IPS-15b (cell line): ENCODE results near the gene TACR2.

Experiments used
- H3K27me3 ChIP-seq: one replicate; pipeline ENCODE4 v1.6.1; 2013; ENCODE audit warnings: low read length; ENCODE audit not compliant: control insufficient read depth, insufficient read depth
- H3K36me3 ChIP-seq: one replicate; pipeline ENCODE4 v1.6.1; 2013; ENCODE audit warnings: low read length; ENCODE audit not compliant: control insufficient read depth, insufficient read depth
- H3K4me1 ChIP-seq: one replicate; pipeline ENCODE4 v1.6.1; 2013; ENCODE audit warnings: mild to moderate bottlenecking, low read length; ENCODE audit not compliant: control insufficient read depth, insufficient read depth
- H3K4me3 ChIP-seq: one replicate; pipeline ENCODE4 v1.5.1; 2013; ENCODE audit warnings: low read depth, low read length
- H3K9ac ChIP-seq: one replicate; pipeline ENCODE4 v1.6.1; 2013; ENCODE audit warnings: low read depth, mild to moderate bottlenecking, low read length
- H3K9me3 ChIP-seq: one replicate; pipeline ENCODE4 v1.6.1; 2013; ENCODE audit warnings: mild to moderate bottlenecking, low read length; ENCODE audit not compliant: control insufficient read depth, insufficient read depth

The TACR2 gene

DNA sequence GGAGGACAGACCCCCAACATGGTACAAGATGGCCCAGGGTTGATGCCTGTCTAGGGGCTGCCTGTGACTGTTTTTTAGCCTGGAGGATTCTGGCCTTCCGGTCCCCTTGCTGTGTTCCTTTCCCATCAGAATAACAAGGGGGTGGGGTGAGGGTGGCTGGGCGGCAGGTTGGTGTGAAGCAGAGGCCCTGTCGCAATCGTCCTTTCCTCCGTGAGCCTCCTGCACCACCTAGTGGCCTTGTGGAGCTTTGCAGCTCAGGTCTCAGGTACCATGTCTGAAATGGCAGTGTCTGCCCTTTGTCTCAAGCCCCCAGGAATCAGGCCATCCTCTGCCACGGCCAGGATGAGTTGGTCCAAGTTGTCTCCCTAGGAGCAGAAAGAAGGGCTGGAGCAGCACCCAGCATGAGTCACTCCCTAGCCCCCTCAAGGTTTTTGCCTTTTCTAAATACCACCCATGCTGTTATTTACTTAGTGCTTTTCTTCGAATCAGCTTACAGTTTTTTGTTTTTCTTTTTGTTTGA, 24.2 kb downstream of the TACR2 start:
- no peaks in the 10 kb centered on the region for H3K27me3 ChIP-seq
- no peak overlapping the region for H3K9ac ChIP-seq
- H3K36me3 ChIP-seq = peaks cover 17% of the 10 kb centered on the region

GRCh38 chr10:69391158-69391557, 25.6 kb downstream of the TACR2 start:
- Histone ChIP-seq H3K4me3 (no peak overlapping the region), H3K4me1 (peaks cover 12% of the 10 kb centered on the region), H3K9ac (no peak overlapping the region), H3K9me3 (no peaks in the 10 kb centered on the region), H3K36me3 (peaks cover 20% of the 10 kb centered on the region), H3K27me3 (no peaks in the 10 kb centered on the region)

More for the DNA sequence above, 24.2 kb downstream of the TACR2 start:
- no peaks in the 10 kb centered on the region for H3K9me3 ChIP-seq
- peaks cover 12% of the 10 kb centered on the region for H3K4me1 ChIP-seq
- H3K4me3 ChIP-seq = no peak overlapping the region

DNA sequence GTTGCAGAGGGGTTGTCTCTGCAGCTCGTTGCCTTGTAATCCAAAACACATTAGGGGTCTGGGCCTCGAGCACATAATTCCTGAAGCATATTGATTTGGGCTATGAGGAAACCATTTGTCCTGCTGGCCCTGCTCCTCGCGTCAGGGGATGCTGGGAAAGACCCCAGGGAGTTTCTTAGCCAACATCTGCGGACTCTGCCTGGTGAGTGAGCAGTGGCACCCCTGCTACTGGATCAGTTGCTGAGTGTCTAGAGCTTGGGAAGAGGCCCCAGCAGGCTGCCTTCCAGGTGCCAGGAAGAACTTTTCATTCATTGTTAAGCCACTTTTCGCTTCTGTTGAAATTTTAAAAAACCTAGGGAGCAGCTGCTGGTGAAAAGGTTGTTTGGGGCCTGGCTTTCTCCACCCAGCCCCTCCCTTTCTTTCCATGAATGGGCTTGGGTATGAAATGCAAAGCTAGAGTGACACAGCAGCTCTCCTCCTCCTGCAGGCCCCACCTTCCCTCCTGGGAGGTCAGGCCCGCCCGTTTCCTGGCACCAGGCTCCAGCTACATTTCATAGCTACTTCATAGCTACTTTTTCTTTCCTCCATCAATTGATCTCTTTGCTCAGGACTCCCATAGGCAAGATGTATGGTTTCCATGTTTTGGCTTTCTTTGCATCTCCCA, 26.8 kb downstream of the TACR2 start:
- H3K9ac ChIP-seq = no peak overlapping the region
- peaks cover 31% of the 10 kb centered on the region for H3K36me3 ChIP-seq
- H3K9me3 ChIP-seq = no peaks in the 10 kb centered on the region

GRCh38 chr10:69388488-69388887, 28.2 kb downstream of the TACR2 start:
- no peaks in the 10 kb centered on the region for H3K27me3 ChIP-seq
- H3K4me1 ChIP-seq = peaks cover 12% of the 10 kb centered on the region

More for the DNA sequence above, 26.8 kb downstream of the TACR2 start:
- no peak overlapping the region for H3K4me3 ChIP-seq
- H3K4me1 ChIP-seq = peaks cover 12% of the 10 kb centered on the region
- no peaks in the 10 kb centered on the region for H3K27me3 ChIP-seq

GRCh38 chr10:69387500-69387899, 29.2 kb downstream of the TACR2 start:
- no peak overlapping the region for H3K4me3 ChIP-seq

More at GRCh38 chr10:69388488-69388887, 28.2 kb downstream of the TACR2 start:
- H3K4me3 ChIP-seq = no peak overlapping the region
- H3K9me3 ChIP-seq = no peaks in the 10 kb centered on the region
- no peak overlapping the region for H3K9ac ChIP-seq
- peaks cover 44% of the 10 kb centered on the region for H3K36me3 ChIP-seq

GRCh38 chr10:69385454-69386350, 31.0 kb downstream of the TACR2 start:
- Histone ChIP-seq H3K4me1 (peaks cover 12% of the 10 kb centered on the region), H3K27me3 (no peaks in the 10 kb centered on the region), H3K36me3 (peaks cover 61% of the 10 kb centered on the region), H3K9ac (no peak overlapping the region), H3K4me3 (no peak overlapping the region), H3K9me3 (no peaks in the 10 kb centered on the region)

More at GRCh38 chr10:69387500-69387899, 29.2 kb downstream of the TACR2 start:
- Histone ChIP-seq H3K27me3 (no peaks in the 10 kb centered on the region), H3K9me3 (no peaks in the 10 kb centered on the region), H3K4me1 (peaks cover 12% of the 10 kb centered on the region), H3K9ac (no peak overlapping the region), H3K36me3 (peaks cover 53% of the 10 kb centered on the region)

- Histone ChIP-seq H3K36me3 (peaks cover 68% of the 10 kb centered on the region), H3K9me3 (no peaks in the 10 kb centered on the region), H3K4me3 (no peak overlapping the region), H3K9ac (no peak overlapping the region), H3K4me1 (no peaks in the 10 kb centered on the region), H3K27me3 (no peaks in the 10 kb centered on the region)
These were observed 32.4 kb downstream of the TACR2 start for GRCh38 chr10:69384320-69384719.

DNA sequence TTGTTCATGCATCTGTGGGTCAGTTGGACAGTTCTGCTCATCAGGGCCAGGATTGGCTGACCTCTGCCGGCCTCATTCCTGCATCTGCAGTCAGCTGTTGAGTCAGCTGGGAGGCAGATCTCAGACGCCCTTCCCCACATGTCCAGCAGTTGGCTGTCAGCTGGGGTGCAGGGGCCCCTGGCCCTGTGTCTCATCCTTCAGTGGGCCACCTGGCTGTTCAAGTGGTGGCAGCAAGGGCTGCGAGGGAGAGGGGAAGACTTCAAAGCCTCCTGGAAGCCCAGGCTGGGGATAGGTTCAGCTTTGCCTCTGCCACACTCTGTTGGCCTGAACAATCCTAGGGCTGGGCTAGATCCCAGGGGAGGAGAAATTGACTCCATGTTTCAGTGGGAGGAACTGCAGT, 33.2 kb downstream of the TACR2 start:
- Histone ChIP-seq H3K9ac (no peak overlapping the region), H3K36me3 (peaks cover 63% of the 10 kb centered on the region), H3K9me3 (no peaks in the 10 kb centered on the region), H3K27me3 (no peaks in the 10 kb centered on the region), H3K4me3 (no peak overlapping the region), H3K4me1 (no peaks in the 10 kb centered on the region)

GRCh38 chr10:69382382-69383117, 34.2 kb downstream of the TACR2 start:
- peaks cover 59% of the 10 kb centered on the region for H3K36me3 ChIP-seq
- no peak overlapping the region for H3K9ac ChIP-seq

DNA sequence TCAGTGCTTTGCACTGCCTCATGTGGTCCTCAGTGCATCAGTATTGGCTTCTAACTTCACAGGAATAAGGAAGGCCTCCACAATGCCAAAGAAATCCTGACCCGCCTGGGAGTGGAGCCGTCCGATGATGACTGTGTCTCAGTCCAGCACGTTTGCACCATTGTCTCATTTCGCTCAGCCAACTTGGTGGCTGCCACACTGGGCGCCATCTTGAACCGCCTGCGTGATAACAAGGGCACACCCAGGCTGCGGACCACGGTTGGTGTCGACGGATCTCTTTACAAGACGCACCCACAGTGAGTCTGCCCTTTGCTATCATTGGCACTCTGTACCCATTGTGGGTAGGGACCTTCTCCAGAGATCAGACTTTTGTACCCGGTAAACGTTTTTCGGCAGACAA, 36.9 kb downstream of the TACR2 start:
- no peaks in the 10 kb centered on the region for H3K27me3 ChIP-seq
- no peaks in the 10 kb centered on the region for H3K9me3 ChIP-seq
- H3K9ac ChIP-seq = no peak overlapping the region
- peaks cover 11% of the 10 kb centered on the region for H3K4me1 ChIP-seq
- H3K4me3 ChIP-seq = no peak overlapping the region
- peaks cover 52% of the 10 kb centered on the region for H3K36me3 ChIP-seq

More at GRCh38 chr10:69382382-69383117, 34.2 kb downstream of the TACR2 start:
- H3K27me3 ChIP-seq = no peaks in the 10 kb centered on the region
- H3K4me1 ChIP-seq = no peaks in the 10 kb centered on the region
- no peaks in the 10 kb centered on the region for H3K9me3 ChIP-seq
- no peak overlapping the region for H3K4me3 ChIP-seq

DNA sequence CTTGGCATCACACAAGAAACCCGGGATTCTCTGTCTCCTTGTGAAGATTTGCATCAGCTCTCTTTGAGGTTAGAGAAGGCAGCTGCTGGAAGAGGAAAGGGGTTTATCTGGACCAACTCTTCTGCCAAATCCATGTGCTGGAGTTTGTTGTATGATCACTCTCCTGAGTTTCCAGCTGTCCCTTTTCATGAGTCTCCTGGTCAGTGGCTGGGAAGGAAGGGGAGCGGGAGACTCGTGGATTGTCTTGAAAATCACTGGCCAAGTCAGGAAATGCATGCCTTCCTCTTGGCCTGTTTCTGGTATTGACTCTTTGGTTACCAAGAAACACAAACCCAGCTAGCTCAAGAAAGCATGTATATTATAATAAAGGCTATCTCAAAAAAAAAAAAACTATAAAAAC, 38.8 kb downstream of the TACR2 start:
- H3K36me3 ChIP-seq = peaks cover 50% of the 10 kb centered on the region
- no peak overlapping the region for H3K4me3 ChIP-seq

More for the DNA sequence above, 38.8 kb downstream of the TACR2 start:
- H3K9ac ChIP-seq = no peak overlapping the region
- H3K9me3 ChIP-seq = no peaks in the 10 kb centered on the region
- H3K27me3 ChIP-seq = no peaks in the 10 kb centered on the region
- H3K4me1 ChIP-seq = peaks cover 11% of the 10 kb centered on the region
